GM19397 (cell line): ENCODE data around the gene GSTM5.
"Not testable (repeated sequence)": the region's sequence is repeated elsewhere in the genome, so short reads cannot be mapped to it uniquely, and the experiment has no call there.

Source experiments
- ATAC-seq: cut with Tn5 transposase; IDR thresholded peaks from one replicate; pipeline ENCODE4 v1.9.1; 2021; ENCODE audit warnings: mild to moderate bottlenecking, moderate library complexity; ENCODE audit not compliant: unreplicated experiment

The GSTM5 gene

DNA sequence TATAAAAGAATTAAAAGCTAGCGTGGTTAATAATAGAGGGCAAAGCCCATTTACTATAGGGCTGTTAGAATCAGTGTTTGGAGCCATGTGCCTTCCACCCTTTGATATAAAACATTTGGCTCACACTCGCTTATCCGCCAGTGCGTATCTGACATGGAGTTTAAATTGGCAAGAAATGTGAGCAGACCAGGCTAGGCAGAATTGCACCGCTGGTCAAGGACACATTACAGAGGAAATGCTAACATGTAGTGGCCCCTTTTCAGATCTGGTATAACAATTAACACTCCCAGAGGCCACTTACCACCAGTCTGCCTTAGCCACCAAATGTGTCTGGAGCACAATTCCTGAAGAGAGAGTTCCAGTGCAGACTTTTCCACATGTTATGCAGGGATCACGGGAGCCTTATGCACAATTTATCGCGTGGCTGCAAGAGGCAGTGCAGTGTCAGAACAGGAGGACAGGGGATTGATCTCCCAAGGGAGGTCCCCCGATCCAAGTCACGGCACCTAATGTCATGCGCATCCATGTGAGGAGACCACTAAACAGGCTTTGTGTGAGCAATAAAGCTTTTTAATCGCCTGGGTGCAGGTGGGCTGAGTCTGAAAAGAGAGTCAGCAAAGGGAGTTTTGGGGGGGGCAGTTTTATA, 14.8 kb downstream of the GSTM5 start:
- no peak for ATAC-seq

DNA sequence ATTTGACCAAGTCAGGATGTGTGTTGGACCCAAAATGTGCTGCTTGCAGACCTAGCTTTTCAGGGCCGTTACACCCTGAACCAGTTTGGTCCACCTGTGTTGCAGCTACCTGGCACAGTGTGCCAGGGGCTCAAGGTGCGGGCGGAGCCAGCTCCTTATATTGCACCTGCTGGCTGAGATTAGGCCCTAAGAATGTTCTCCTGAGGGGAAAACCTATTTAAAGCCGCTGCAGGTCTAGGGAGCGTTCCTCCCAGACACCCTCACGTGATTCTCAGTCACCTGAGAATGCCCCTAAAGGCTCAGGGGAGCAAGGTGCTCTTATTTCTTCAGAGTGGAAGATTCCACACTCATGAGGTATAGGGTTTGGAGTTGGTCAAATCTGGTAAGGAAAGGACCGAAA, 16.8 kb downstream of the GSTM5 start:
- no peak for ATAC-seq

DNA sequence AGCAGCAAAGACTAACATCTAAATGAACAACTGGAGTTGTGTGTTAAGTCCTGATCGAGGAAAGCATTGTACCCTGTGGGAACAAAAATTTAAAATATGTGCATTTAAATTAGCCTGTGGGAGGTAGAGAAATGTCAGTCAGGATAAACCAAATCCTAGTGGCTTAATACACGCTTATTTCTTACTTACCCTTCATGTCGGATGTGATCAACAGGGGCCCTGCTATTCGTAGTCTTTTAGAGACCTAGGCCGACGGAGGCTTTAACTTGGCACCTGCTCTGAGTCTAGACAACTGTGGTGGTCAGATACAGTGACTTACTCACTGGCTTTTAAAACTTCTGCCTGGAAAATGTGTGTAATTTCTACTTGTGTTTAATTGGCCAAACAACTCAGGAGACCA, 18.6 kb downstream of the GSTM5 start:
- ATAC-seq, result no peak

DNA sequence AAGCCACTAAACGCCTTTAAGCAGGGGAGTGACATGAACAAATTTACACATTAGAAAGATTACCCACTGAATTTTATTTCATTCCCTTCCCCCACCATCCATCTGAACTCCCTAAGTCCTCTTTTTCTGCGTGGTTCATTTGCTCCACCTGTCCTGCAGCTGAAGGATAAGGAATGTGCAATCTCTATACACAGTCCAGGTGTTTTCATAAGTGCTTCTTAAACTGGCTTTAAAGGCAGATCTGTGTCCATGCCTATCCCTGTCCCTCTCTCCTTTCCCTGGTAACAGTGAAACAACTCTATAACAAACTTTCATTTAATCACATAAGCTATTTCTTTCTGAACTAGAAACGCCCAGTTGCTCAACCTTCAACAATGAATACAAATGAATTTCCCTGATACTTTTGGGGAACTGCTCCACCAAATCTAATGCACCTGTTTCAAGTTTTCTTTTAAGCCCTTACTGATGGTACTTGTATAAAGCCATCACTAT, 20.4 kb downstream of the GSTM5 start:
- no peak for ATAC-seq

DNA sequence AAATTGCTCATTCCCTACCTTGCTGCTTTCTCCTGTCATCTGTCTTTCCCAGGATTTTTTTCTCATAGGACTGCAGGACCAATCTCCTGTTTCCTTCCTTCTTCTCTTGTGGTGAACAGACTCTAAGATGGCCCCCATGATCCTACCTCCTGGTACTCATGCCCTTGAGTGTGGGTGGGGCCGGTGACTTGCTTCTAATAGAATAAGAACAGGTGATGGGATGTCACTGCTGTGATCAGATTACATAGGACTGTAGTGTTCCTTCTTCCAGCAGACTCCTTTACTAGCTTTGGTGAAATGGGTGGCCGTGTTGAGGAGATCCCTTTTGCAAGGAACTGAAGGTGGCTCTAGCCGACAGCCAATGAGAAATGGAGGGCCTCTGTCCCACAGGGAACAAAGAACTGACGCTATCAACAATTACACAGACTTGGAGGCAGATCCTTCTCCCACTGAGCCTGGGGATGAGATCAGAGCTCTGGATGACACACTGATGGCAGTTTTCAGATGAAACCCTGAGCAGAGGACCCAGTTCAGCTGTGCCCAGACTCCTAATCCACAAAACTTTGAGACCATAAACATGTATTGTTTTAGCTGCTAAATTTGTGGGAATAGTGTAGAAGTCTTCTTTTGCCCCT, 21.3 kb downstream of the GSTM5 start:
- no peak for ATAC-seq

DNA sequence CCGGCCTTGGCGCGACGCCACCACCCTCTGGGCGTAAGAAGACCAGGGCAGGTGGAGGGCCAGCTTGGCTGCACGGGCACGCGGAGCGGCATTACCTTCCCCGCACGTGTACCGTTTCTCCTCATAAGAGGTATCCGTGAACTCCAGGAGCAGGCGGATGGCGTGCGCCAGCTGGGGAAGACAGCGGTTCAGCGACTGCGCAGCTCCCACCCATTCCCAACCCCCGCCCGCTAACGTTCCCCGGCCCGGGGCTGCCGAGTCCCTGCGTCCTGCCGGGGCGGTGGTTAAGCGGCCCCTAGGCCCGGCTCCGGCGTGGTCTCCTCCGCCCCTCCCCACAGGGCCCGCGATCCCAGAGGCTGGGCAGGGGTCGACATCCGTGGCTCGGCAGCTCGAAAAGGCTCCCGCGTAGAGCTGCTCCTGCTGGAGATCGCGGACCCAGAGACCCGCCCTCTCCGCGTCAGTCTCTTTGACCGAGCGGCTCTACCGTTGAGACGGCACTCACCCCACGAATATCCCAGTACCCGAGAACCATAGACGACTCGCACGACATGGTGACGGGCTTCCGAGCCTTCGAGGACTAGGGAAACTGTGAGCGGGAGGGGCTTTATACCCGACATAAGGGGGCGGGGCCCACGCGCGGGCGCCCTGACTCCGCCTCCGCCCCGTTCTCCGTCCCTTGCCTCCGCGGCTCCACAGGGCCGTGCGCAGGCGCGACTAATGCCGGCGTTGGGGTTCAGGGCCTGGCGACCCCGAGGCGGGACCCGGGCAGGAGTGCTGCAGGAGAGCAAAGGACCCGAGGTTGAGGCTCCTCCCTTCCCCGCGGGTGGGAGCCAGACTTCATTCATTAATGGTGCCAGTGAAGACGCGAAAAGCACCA, 27.9 kb downstream of the GSTM5 start:
- peak; percentile 89 for ATAC-seq

DNA sequence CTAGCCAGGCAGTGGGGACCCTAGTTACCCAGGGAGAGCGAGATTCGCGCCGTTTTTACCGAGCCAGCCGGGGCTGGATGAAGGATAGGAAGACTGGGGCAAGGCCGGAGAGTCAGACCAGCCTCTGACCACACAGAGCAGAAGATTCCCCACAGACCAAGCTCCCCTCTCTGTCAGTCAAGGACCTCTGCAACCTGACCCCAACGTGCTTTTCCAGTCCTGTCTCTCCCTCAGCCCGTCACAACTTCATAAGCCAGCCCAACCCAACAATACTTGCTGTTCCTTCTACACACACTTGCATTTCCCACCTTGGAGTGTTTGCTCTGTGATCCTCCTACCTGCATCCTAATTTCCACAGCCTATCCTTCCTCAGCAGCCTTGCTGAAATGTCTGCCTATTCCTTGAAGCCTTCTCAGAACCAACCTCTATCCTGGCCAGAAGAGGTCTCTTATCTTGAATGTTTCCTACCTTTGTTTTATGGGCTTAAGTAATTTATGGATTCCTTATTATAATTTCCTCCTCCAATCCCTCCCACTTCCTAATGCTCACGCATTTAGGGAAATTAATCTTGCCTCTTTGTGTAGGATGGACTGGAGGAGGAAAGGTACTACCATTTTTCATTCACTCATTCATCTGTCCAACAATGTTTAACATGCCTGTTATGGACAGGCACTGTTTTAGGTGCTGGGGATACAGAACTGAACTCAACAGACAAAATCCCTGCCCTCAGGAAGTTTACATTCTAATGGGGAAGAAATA, 28.7 kb downstream of the GSTM5 start, which contains the start of gene GSTM3:
Gene GSTM3, minus strand, starts transcription at position 424 of the 759 bp plus-strand sequence. CDS start 751 bp downstream, outside the sequence.
- no peak for ATAC-seq

DNA sequence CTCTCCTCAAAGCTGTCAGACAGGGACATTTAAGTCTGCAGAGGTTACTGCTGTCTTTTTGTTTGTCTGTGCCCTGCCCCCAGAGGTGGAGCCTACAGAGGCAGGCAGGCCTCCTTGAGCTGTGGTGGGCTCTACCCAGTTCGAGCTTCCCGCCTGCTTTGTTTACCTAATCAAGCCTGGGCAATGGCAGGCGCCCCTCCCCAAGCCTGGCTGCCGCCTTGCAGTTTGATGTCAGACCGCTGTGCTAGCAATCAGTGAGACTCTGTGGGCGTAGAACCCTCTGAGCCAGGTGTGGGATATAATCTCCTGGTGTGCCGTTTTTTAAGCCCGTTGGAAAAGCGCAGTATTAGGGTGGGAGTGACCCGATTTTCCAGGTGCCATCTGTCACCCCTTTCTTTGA, 36.3 kb downstream of the GSTM5 start:
- not testable (repeated sequence) for ATAC-seq

DNA sequence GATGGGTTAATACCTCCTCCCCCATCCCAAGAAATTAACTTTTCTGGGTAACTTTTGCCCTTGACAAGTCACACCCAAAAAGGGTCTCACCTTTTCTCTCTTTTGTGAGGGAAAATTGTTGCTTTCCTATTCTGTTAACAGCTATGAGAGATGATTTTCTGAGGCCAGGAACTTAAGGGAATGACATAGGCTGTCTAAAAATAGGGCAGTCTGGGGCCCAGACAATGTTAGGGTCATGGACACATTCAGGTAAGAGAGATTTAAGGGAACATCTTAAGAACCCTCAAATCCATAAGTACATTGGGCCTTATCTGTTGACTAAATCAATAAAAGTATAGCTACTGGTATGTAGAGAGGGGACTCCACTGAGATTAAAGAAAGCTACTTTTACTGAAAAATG, 37.2 kb downstream of the GSTM5 start:
- ATAC-seq, result no peak

DNA sequence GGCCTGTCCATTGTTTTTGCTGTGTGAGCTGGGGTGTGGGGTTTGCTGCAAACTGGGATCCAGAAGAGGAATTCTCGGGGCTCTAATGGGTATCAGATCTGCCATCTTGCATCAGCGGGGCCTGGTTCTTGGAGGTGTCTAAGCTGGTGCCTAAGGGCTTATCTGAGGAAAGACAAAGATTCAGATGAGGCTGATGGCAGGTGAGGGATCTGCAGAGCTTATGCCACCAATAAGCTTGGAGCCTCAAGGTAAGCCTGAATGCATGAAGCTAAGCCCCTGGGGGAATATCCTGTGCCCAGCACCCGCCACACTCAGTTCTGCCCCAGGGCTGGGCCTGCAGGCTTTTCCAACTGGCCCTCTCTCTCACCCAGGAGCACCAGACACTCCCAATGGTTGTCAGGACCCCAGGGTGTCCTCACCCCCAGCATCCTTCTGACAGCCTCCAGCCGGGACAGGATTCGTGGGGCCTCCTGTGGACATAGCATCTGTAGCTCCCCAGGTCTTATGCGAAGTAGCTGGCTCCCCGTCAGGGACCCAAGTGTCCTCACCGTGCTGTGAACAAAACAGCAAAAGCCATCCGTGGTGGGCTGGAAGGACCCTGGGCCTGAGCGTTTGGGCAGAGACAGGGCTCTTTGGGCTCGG, 38.3 kb downstream of the GSTM5 start:
- no peak for ATAC-seq

DNA sequence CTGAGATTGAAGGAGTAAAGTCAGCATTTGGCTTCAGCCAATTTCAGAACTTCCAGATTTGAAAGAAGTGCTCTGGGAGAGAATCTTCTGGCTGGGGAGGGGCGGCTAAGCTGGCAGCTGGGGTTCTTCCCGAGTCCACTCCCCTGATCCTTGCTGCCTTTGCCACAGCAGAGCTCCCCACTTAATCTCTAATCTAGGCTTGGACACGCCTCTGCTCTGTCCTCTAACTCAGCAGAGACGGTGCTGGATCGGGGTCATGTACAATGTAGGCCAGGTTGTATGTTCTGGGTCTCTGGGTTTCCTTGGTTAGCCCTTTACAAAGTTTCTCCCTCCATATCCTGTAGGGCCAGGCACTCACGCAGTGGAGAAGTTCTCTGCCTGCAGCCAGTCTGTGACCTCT, 38.9 kb downstream of the GSTM5 start:
- ATAC-seq, result no peak

DNA sequence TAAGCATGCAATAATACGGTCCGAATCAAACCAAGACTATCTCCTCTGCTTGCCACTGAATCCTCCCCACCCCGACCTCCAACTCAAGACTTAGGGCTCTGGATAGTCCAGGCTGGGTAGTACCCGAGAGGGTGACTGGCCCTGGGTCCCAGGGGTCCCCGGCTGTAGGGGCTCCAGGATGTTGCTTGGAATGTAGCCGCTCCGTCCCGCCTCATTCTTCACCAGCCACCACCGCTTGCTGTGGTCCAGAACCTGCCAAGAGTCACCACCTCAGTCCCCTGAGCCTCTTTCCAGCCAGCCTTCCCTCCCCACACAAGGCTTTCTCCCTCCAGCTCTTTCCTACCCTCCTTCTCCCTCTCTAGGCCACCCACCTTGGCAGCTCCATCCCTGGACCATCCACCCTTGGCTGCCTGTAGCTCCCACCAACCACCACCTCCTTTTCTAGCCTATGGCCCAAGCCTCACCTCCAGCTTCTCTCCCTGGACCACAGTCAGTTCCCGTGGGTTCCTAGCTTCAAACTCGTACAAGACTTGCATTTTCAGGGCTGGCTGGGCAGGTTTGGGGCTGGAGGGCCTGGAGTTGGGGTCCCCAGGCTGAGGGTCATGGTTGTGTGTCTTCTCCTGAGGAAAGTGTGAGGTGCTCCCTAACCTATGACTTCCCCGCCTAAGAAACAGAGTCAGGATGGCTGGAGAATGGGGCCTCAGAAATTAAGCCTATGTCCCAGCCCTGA, 39.6 kb downstream of the GSTM5 start:
- no peak for ATAC-seq

DNA sequence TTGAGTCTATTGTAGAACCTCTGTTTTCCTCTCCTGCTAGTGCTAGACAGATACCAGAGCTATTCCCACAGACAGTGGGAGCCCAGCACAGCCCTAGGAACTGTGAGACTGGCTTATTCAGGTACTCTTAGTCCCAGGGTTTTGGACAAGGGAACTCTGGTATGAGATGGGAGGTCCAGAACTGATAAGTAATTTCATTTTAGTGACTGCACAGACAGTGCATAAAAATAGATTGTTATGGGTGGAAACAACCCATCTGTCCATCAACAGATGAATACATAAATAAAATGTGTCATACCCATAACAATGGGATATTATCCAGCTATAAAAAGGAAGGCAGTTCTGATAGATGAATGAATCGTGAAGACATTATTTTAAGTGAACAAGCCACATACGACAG, 42.7 kb downstream of the GSTM5 start:
- ATAC-seq, result no peak

DNA sequence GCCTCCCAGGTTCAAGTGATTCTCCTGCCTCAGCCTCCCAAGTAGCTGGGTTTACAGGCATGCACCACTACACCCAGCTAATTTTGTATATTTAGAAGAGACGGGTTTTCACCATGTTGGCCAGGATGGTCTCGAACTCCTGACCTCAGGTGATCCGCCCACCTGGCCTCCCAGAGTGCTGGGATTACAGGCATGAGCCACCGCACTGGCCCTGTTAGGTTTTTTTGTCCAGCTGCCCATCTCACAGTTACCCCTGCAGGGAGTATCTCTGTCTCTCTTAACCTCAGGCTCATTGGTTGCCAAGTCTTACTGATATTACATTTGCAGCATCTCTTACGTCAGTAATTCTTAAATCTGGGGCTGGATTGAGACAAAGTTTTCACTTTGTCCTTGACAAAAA, 44.3 kb downstream of the GSTM5 start:
- not testable (repeated sequence) for ATAC-seq

DNA sequence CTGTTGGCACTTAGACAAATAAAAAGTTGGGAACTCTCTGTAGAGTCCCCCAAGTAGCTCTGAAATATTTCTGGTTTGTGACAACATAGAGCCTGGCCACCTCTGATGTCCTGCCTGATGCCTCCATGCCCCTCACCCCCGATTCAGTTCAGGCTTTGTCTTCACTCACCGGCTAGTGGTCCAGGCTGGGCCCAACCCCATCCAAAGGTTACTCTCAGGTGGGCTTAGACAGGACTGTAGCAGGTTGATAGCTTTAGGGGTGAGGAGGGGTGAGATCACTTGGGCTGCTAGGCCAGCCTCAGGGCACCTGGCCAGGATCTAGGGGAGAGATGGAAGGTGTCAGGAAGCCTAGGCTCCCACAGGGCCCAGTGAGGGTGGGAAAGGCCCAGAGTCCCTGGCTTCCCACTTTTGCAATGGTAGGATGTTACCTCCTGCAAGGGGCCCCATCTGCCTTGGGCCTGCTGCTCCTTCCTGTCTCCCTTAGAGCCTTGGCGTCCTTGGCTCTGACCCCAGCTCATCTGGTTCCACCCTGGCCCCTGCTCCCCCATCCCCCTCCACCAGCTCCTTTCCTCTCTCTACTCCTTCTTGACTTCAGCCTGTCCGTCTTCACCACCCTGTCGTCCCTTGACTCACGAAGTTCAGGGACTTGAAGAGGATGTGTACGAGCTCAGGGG, 44.9 kb downstream of the GSTM5 start:
- no peak for ATAC-seq

DNA sequence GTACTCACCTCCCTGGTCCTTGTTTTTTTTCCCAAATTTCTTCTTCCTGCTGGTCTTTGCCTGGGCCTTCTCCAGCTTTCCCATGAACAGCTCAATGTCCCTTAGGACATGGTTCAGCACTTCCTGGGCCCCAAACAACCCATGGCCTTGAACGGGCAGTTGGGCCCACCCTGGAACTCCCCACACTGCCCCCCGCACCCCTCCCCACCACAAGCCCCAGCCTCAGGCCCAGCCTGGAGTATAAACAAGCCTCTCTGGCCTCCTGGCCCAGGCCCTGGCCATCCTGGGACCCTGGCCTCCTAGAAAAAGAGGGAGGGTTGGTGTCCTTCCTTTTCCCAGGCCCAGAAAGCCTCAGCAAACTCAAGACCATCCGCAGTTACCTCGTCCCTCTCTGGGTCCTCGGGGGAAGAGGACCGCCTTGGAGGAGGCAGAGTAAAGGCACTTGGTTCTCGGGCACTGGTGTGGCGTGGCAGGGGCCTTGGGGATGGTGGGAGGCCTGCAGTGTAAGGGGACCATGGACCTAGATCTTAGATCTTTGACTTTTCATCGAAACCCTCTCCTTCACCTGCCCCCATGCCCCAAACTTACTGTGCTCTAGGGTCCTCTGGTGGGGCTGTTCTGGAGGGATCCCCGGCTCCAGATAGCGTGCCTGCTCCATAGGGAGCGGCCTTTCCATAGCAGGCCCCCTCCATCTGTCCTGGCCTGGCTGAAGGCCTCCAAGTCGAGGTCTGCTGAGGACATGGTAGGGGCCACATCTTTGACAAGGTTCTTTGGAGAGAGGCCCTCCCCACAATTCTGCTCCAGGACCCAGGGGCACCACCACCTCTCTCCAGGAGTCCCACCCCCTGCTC, 46.1 kb downstream of the GSTM5 start:
- no peak for ATAC-seq

DNA sequence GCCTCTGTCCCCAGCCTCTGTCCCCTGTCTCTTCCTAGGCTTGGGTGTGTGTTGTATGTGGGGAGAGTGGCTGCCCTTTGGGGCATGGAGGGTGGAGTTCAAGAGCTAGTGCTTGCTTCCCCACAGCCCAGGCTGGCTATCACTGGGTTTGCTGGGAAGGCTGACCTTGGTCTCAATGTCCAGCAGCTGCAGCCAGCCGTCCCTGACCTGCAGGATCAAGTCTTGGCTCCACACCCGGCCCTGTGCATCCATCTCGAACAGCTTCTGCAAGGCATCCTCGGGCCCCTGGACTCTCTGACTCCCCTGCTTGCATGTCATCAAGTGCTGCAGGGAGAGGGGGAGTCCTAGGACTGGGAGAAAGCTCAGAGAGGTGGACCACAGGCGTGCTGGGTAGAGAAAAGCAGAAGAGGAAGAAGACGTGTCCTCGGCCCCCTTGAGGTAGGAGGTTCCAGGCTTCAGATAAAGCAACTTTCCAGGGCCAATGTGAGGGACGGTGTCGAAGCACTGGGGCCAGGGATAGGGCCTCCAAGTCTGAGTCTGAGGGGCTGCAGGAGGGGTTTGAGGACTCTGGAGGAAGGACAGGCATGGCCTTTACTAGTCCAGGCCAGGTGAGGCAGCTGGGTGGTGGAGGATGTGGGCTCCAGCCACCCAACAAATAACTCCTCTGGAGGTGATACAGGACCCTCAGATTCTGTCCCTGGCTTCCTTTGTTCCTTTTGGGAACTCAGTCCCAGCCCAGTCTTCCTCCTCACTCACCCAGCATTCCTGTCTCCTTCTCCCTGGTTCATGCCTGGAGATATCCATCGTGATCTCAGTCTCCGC, 47.7 kb downstream of the GSTM5 start:
- no peak for ATAC-seq
